ENCODE measurements around the gene DCAF6. TPM values are rescaled to one million over a fixed set of nuclear protein-coding genes. Genes with fewer than 3 reads are reported as not detected.

Gene DCAF6
- total RNA-seq, 2 experiments from 2014 or later: 26.4 to 27.1 TPM

- ChIA-PET CTCF (no interaction called here), POLR2A (interaction anchor here (1.2 kb wide), 1 partner anchor 49 kb away, joined by 3 read pairs; the partner anchor contains the start of gene DCAF6)
- Mint-ChIP-seq H3K4me3 (no peak overlapping the region), H3K4me1 (peaks cover 4% of the 10 kb centered on the region), H3K36me3 (ENCODE audit: low read depth) (peaks cover 26% of the 10 kb centered on the region), H3K9me3 (peaks cover 3% of the 10 kb centered on the region), H3K27me3 (no peaks in the 10 kb centered on the region), H3K27ac (no peak overlapping the region)
- no peak for DNase-seq
These were observed 48.5 kb downstream of the DCAF6 start for GRCh38 chr1:167984886-167985489.

GRCh38 chr1:167987174-167987573 is 50.7 kb downstream of the DCAF6 start:
- POLR2A ChIA-PET: no interaction called here
- peaks cover 3% of the 10 kb centered on the region for H3K9me3 Mint-ChIP-seq
- CTCF ChIA-PET: no interaction called here
- no peak overlapping the region for H3K4me3 Mint-ChIP-seq
- no peaks in the 10 kb centered on the region for H3K27me3 Mint-ChIP-seq
- H3K36me3 Mint-ChIP-seq (ENCODE audit: low read depth): peaks cover 15% of the 10 kb centered on the region
- peaks cover 3% of the 10 kb centered on the region for H3K4me1 Mint-ChIP-seq
- no peak for DNase-seq
- H3K27ac Mint-ChIP-seq: no peak overlapping the region

- no peak overlapping the region for H3K27ac Mint-ChIP-seq
- no peak overlapping the region for H3K4me3 Mint-ChIP-seq
- H3K4me1 Mint-ChIP-seq: no peaks in the 10 kb centered on the region
- peaks cover 11% of the 10 kb centered on the region for H3K36me3 Mint-ChIP-seq (ENCODE audit: low read depth)
- H3K27me3 Mint-ChIP-seq: no peaks in the 10 kb centered on the region
- ChIA-PET CTCF (interaction anchor here (1.1 kb wide), 1 partner anchor 91 kb away, joined by 4 read pairs; no protein-coding TSS in a partner anchor), POLR2A (no interaction called here)
- DNase-seq: no peak
- H3K9me3 Mint-ChIP-seq: no peaks in the 10 kb centered on the region
These were observed 55.1 kb downstream of the DCAF6 start for GRCh38 chr1:167991546-167991945.

GRCh38 chr1:167993720-167994119 is 57.2 kb downstream of the DCAF6 start:
- no peaks in the 10 kb centered on the region for H3K4me1 Mint-ChIP-seq
- ChIA-PET CTCF (no interaction called here), POLR2A (no interaction called here)
- H3K9me3 Mint-ChIP-seq: no peaks in the 10 kb centered on the region
- H3K27me3 Mint-ChIP-seq: no peaks in the 10 kb centered on the region
- H3K4me3 Mint-ChIP-seq: no peak overlapping the region
- DNase-seq: no peak
- H3K27ac Mint-ChIP-seq: no peak overlapping the region
- peaks cover 11% of the 10 kb centered on the region for H3K36me3 Mint-ChIP-seq (ENCODE audit: low read depth)

- no peak for DNase-seq
- POLR2A ChIA-PET: no interaction called here
- Mint-ChIP-seq H3K4me3 (no peak overlapping the region), H3K4me1 (no peaks in the 10 kb centered on the region), H3K27ac (no peak overlapping the region), H3K36me3 (ENCODE audit: low read depth) (peaks cover 11% of the 10 kb centered on the region), H3K27me3 (no peaks in the 10 kb centered on the region), H3K9me3 (no peaks in the 10 kb centered on the region)
- CTCF ChIA-PET: no interaction called here
These were observed 58.1 kb downstream of the DCAF6 start for GRCh38 chr1:167994560-167994959.

GRCh38 chr1:167995038-167995437 is 58.6 kb downstream of the DCAF6 start:
- CTCF ChIA-PET: no interaction called here
- H3K27me3 Mint-ChIP-seq: no peaks in the 10 kb centered on the region

GRCh38 chr1:167996266-167996665 is 59.8 kb downstream of the DCAF6 start:
- no peaks in the 10 kb centered on the region for H3K27me3 Mint-ChIP-seq
- no peaks in the 10 kb centered on the region for H3K9me3 Mint-ChIP-seq
- CTCF ChIA-PET: no interaction called here
- no peaks in the 10 kb centered on the region for H3K4me1 Mint-ChIP-seq
- POLR2A ChIA-PET: no interaction called here
- no peak overlapping the region for H3K4me3 Mint-ChIP-seq
- no peak overlapping the region for H3K27ac Mint-ChIP-seq
- H3K36me3 Mint-ChIP-seq (ENCODE audit: low read depth): peaks cover 15% of the 10 kb centered on the region
- DNase-seq: no peak

More at GRCh38 chr1:167995038-167995437, 58.6 kb downstream of the DCAF6 start:
- Mint-ChIP-seq H3K27ac (no peak overlapping the region), H3K9me3 (no peaks in the 10 kb centered on the region), H3K4me1 (no peaks in the 10 kb centered on the region), H3K36me3 (ENCODE audit: low read depth) (peaks cover 15% of the 10 kb centered on the region), H3K4me3 (no peak overlapping the region)
- DNase-seq: no peak
- POLR2A ChIA-PET: no interaction called here

GRCh38 chr1:167997037-167997575 is 60.6 kb downstream of the DCAF6 start:
- Mint-ChIP-seq H3K9me3 (no peaks in the 10 kb centered on the region), H3K36me3 (ENCODE audit: low read depth) (peaks cover 15% of the 10 kb centered on the region), H3K27ac (no peak overlapping the region), H3K27me3 (no peaks in the 10 kb centered on the region), H3K4me1 (no peaks in the 10 kb centered on the region), H3K4me3 (no peak overlapping the region)
- POLR2A ChIA-PET: no interaction called here
- no peak for DNase-seq
- CTCF ChIA-PET: no interaction called here

GRCh38 chr1:167999877-168000276 is 63.4 kb downstream of the DCAF6 start:
- CTCF ChIA-PET: interaction anchor here (1.2 kb wide), 1 partner anchor 10 kb away, joined by 3 read pairs; no protein-coding TSS in a partner anchor

GRCh38 chr1:168000656-168001055 is 64.2 kb downstream of the DCAF6 start:
- CTCF ChIA-PET: no interaction called here
- H3K27me3 Mint-ChIP-seq: no peaks in the 10 kb centered on the region
- DNase-seq: no peak

More at GRCh38 chr1:167999877-168000276, 63.4 kb downstream of the DCAF6 start:
- H3K4me3 Mint-ChIP-seq: no peak overlapping the region
- no peak overlapping the region for H3K27ac Mint-ChIP-seq
- POLR2A ChIA-PET: no interaction called here
- no peaks in the 10 kb centered on the region for H3K27me3 Mint-ChIP-seq
- H3K36me3 Mint-ChIP-seq (ENCODE audit: low read depth): peaks cover 14% of the 10 kb centered on the region
- DNase-seq: no peak
- H3K4me1 Mint-ChIP-seq: no peaks in the 10 kb centered on the region
- H3K9me3 Mint-ChIP-seq: no peaks in the 10 kb centered on the region

GRCh38 chr1:168001213-168001612 is 64.7 kb downstream of the DCAF6 start:
- Mint-ChIP-seq H3K27me3 (no peaks in the 10 kb centered on the region), H3K4me3 (no peak overlapping the region), H3K36me3 (ENCODE audit: low read depth) (peaks cover 11% of the 10 kb centered on the region), H3K4me1 (no peaks in the 10 kb centered on the region), H3K27ac (no peak overlapping the region), H3K9me3 (no peaks in the 10 kb centered on the region)
- DNase-seq: no peak
- POLR2A ChIA-PET: no interaction called here
- CTCF ChIA-PET: interaction anchor here (0.5 kb wide), 1 partner anchor 35 kb away, joined by 3 read pairs; no protein-coding TSS in a partner anchor

More at GRCh38 chr1:168000656-168001055, 64.2 kb downstream of the DCAF6 start:
- H3K27ac Mint-ChIP-seq: no peak overlapping the region
- no peaks in the 10 kb centered on the region for H3K9me3 Mint-ChIP-seq
- POLR2A ChIA-PET: no interaction called here
- peaks cover 14% of the 10 kb centered on the region for H3K36me3 Mint-ChIP-seq (ENCODE audit: low read depth)
- no peaks in the 10 kb centered on the region for H3K4me1 Mint-ChIP-seq
- no peak overlapping the region for H3K4me3 Mint-ChIP-seq

GRCh38 chr1:168004531-168004930 is 68.0 kb downstream of the DCAF6 start:
- DNase-seq: no peak
- H3K27me3 Mint-ChIP-seq: no peaks in the 10 kb centered on the region
- ChIA-PET CTCF (no interaction called here), POLR2A (no interaction called here)
- H3K4me3 Mint-ChIP-seq: no peak overlapping the region
- H3K9me3 Mint-ChIP-seq: no peaks in the 10 kb centered on the region
- no peak overlapping the region for H3K27ac Mint-ChIP-seq
- H3K36me3 Mint-ChIP-seq (ENCODE audit: low read depth): peaks cover 27% of the 10 kb centered on the region
- H3K4me1 Mint-ChIP-seq: peaks cover 2% of the 10 kb centered on the region

GRCh38 chr1:168005529-168005928 is 69.0 kb downstream of the DCAF6 start:
- CTCF ChIA-PET: interaction anchor here (1.1 kb wide), 1 partner anchor 77 kb away, joined by 4 read pairs; no protein-coding TSS in a partner anchor

GRCh38 chr1:168007691-168008090 is 71.2 kb downstream of the DCAF6 start:
- Mint-ChIP-seq H3K4me1 (peaks cover 2% of the 10 kb centered on the region), H3K36me3 (ENCODE audit: low read depth) (peaks cover 28% of the 10 kb centered on the region), H3K9me3 (no peaks in the 10 kb centered on the region), H3K27me3 (no peaks in the 10 kb centered on the region), H3K27ac (no peak overlapping the region), H3K4me3 (no peak overlapping the region)
- no peak for DNase-seq
- CTCF ChIA-PET: no interaction called here
- POLR2A ChIA-PET: no interaction called here

More at GRCh38 chr1:168005529-168005928, 69.0 kb downstream of the DCAF6 start:
- POLR2A ChIA-PET: interaction anchor here (0.7 to 1.3 kb wide), 2 partner anchors 17 to 69 kb away, joined by 3 to 4 read pairs; partner anchors contain the start of genes DCAF6 and MPC2
- no peaks in the 10 kb centered on the region for H3K9me3 Mint-ChIP-seq
- no peaks in the 10 kb centered on the region for H3K27me3 Mint-ChIP-seq
- no peak overlapping the region for H3K27ac Mint-ChIP-seq
- no peak for DNase-seq
- H3K4me3 Mint-ChIP-seq: no peak overlapping the region
- H3K4me1 Mint-ChIP-seq: peaks cover 2% of the 10 kb centered on the region
- peaks cover 23% of the 10 kb centered on the region for H3K36me3 Mint-ChIP-seq (ENCODE audit: low read depth)

Measured in activated CD4-positive, alpha-beta memory T cell treated with anti-CD3 and anti-CD28 coated beads, Interleukin-2, amount 10 ng/mL, durations not matched to agents 7 days and 5 days (primary cell).